Prostate gland (tissue), 2 donors: Measurements from ENCODE around the gene HIF1AN. TPM values are rescaled to one million over a fixed set of nuclear protein-coding genes. Genes with fewer than 3 reads are reported as not detected.

Experiments
- DNase-seq: peaks from one replicate; pipeline ENCODE4 v3.0.0-alpha.2; 2019; ENCODE audit warnings: low spot score
- H3K27ac ChIP-seq, 2 donors: fragments of 200-600 bp; sonication (generic); 2 replicates each; pipeline ENCODE4 v1.5.1; 2017 to 2019
- H3K27me3 ChIP-seq: fragments of 200-600 bp; sonication (generic); replicated peaks from 2 replicates; pipeline ENCODE4 v1.5.1; 2019; ENCODE audit not compliant: insufficient read depth
- H3K36me3 ChIP-seq, 2 donors: fragments of 200-600 bp; sonication (generic); 1 replicate in 1 of 2; 2 replicates in 1 of 2; pipeline versions ENCODE4 v1.5.1 to v1.8.1; 2017 to 2019
- H3K4me1 ChIP-seq: fragments of 200-600 bp; sonication (generic); replicated peaks from 2 replicates; pipeline ENCODE4 v1.5.1; 2019
- H3K4me3 ChIP-seq, 2 donors: fragments of 200-600 bp; sonication (generic); 2 replicates each; pipeline ENCODE4 v1.5.1; 2017 to 2019
- H3K9me3 ChIP-seq: fragments of 200-600 bp; sonication (generic); 2 replicates; pipeline ENCODE4 v1.5.1; 2017
- CTCF ChIP-seq, 4 experiments: fragments of 200-600 bp in 2 of 4; fragments of 450-650 bp in 2 of 4; sonication (generic) in 2 of 4; IDR thresholded peaks; 1 replicate in 3 of 4; 2 replicates in 1 of 4; pipeline ENCODE4 v1.5.1; 2016 to 2019; ENCODE audit warnings: antibody characterized with exemption in 4 of 4, mild to moderate bottlenecking in 2 of 4, moderate library complexity in 2 of 4
- POLR2A ChIP-seq: fragments of 450-650 bp; IDR thresholded peaks from one replicate; pipeline ENCODE4 v1.6.1; 2016; ENCODE audit warnings: antibody characterized with exemption, mild to moderate bottlenecking
- POLR2AphosphoS5 ChIP-seq: sonication (generic); formaldehyde crosslinking; IDR thresholded peaks from one replicate; pipeline ENCODE4 v1.6.1; 2017; ENCODE audit warnings: antibody characterized with exemption
- WGBS: methylation state at CpG from one replicate; pipeline ENCODE4 v1.1.5; 2018; 5-methylcytosine and 5-hydroxymethylcytosine counted together
- intact Hi-C: fragments of 100-400 bp; cut with DNase I; formaldehyde crosslinking; loops from one replicate; pipeline ENCODE4 v1.14.2; 2022
- total RNA-seq, 2 donors: library from RNA; depleted of rRNA; stranded (reverse); fragments of >200 nt; gene quantifications; one replicate each; pipeline ENCODE4 v1.1.0, GENCODE V29; 2016

The HIF1AN gene
- total RNA-seq, 2 donors from 2014 or later = 10.8 to 30.2 TPM

GRCh38 chr10:100551738-100552137, 16.0 kb downstream of the HIF1AN start:
- Histone ChIP-seq H3K9me3 (no peaks in the 10 kb centered on the region), H3K4me1 (no peaks in the 10 kb centered on the region), H3K36me3 (peaks cover 9 to 11% of the 10 kb centered on the region in 2 donors), H3K27ac (no peak overlapping the region), H3K27me3 (no peaks in the 10 kb centered on the region), H3K4me3 (no peak overlapping the region)
- no peak for TF ChIP-seq POLR2A
- no peak for TF ChIP-seq POLR2AphosphoS5
- no peak for TF ChIP-seq CTCF (IDR thresholded peaks at IDR 0.05)
- intact Hi-C loops = no loop called here
- DNase-seq = no peak
- WGBS = 74% methylated on average over 5 of the region's 5 CpGs

- TF ChIP-seq POLR2A (no peak), CTCF (IDR thresholded peaks at IDR 0.05) (no peak), POLR2AphosphoS5 (no peak)
- 94% methylated on average over 3 of the region's 3 CpGs for WGBS
These were observed 18.2 kb downstream of the HIF1AN start for GRCh38 chr10:100553929-100554328.

GRCh38 chr10:100554902-100555301, 19.2 kb downstream of the HIF1AN start:
- intact Hi-C loops = no loop called here
- no peaks in the 10 kb centered on the region for H3K27me3 ChIP-seq
- WGBS = 82% methylated on average over 2 of the region's 2 CpGs
- TF ChIP-seq POLR2A (no peak), POLR2AphosphoS5 (no peak), CTCF (IDR thresholded peaks at IDR 0.05) (no peak)
- DNase-seq = no peak
- H3K27ac ChIP-seq = no peak overlapping the region
- H3K4me3 ChIP-seq = no peak overlapping the region
- no peaks in the 10 kb centered on the region for H3K36me3 ChIP-seq
- H3K9me3 ChIP-seq = no peaks in the 10 kb centered on the region
- H3K4me1 ChIP-seq = no peaks in the 10 kb centered on the region

More at GRCh38 chr10:100553929-100554328, 18.2 kb downstream of the HIF1AN start:
- H3K4me3 ChIP-seq = no peak overlapping the region
- H3K9me3 ChIP-seq = no peaks in the 10 kb centered on the region
- no peaks in the 10 kb centered on the region for H3K36me3 ChIP-seq
- H3K4me1 ChIP-seq = no peaks in the 10 kb centered on the region
- intact Hi-C loops = no loop called here
- no peak for DNase-seq
- H3K27me3 ChIP-seq = no peaks in the 10 kb centered on the region
- H3K27ac ChIP-seq = no peak overlapping the region

- H3K27me3 ChIP-seq = peaks cover 6% of the 10 kb centered on the region
- intact Hi-C loops = loop anchor here (10.0 kb wide), 1 partner anchor 455 kb away; no protein-coding TSS in a partner anchor
- no peak for TF ChIP-seq POLR2AphosphoS5
- TF ChIP-seq CTCF (IDR thresholded peaks at IDR 0.05) = no peak
- TF ChIP-seq POLR2A = no peak
- no peak overlapping the region for H3K4me3 ChIP-seq
- no peak overlapping the region for H3K27ac ChIP-seq
- no peak for DNase-seq
- H3K9me3 ChIP-seq = no peaks in the 10 kb centered on the region
- 100% methylated on average over 1 of the region's 1 CpG for WGBS
- H3K4me1 ChIP-seq = no peaks in the 10 kb centered on the region
- H3K36me3 ChIP-seq = no peaks in the 10 kb centered on the region
These were observed 24.5 kb downstream of the HIF1AN start for GRCh38 chr10:100560248-100560647.

GRCh38 chr10:100561005-100561404, 25.3 kb downstream of the HIF1AN start:
- Histone ChIP-seq H3K9me3 (no peaks in the 10 kb centered on the region), H3K4me1 (no peaks in the 10 kb centered on the region), H3K36me3 (no peaks in the 10 kb centered on the region), H3K4me3 (no peak overlapping the region), H3K27ac (no peak overlapping the region), H3K27me3 (peaks cover 6% of the 10 kb centered on the region)
- intact Hi-C loops = loop anchor here (10.0 kb wide), 1 partner anchor 454 kb away; no protein-coding TSS in a partner anchor
- TF ChIP-seq POLR2A (no peak), POLR2AphosphoS5 (no peak), CTCF (IDR thresholded peaks at IDR 0.05) (no peak)
- DNase-seq = no peak
- WGBS = 49% methylated on average over 2 of the region's 2 CpGs
